ENCODE measurements around the gene MLST8. TPM values are rescaled to one million over a fixed set of nuclear protein-coding genes. Genes with fewer than 3 reads are reported as not detected.
"Not testable (repeated sequence)": the region's sequence is repeated elsewhere in the genome, so short reads cannot be mapped to it uniquely, and the experiment has no call there.

MLST8 gene
- total and polyA plus RNA-seq, 12 donors = 19.3 to 43.1 (median 24.7) TPM

GRCh38 chr16:2256531-2257140 lies 51.4 kb downstream of the MLST8 start:
- H3K36me3 ChIP-seq = peaks cover 9 to 98% (median 76%) of the 10 kb centered on the region in 9 donors
- H3K27me3 ChIP-seq = no peaks in the 10 kb centered on the region
- H3K9me3 ChIP-seq = no peaks in the 10 kb centered on the region
- no peak for TF ChIP-seq CTCF (IDR thresholded peaks at IDR 0.05)
- WGBS, 2 donors = 86 to 89% methylated on average over 12 of the region's 12 CpGs
- no peak overlapping the region for H3K4me3 ChIP-seq
- intact Hi-C loops (cut with DNase I) = loop anchor here in 1 of 10 donors (10.0 kb wide), 1 partner anchor 232 kb away; the partner anchor contains the start of gene NHERF2
- ATAC-seq (no peak), DNase-seq (no peak)
- no peak overlapping the region for H3K27ac ChIP-seq
- peaks cover 4 to 11% (median 7%) of the 10 kb centered on the region in 9 donors for H3K4me1 ChIP-seq

GRCh38 chr16:2257726-2258125 lies 52.5 kb downstream of the MLST8 start:
- no peaks in the 10 kb centered on the region for H3K9me3 ChIP-seq
- no peak for TF ChIP-seq CTCF (IDR thresholded peaks at IDR 0.05)
- intact Hi-C loops (cut with DNase I) = loop anchor here in 1 of 10 donors (10.0 kb wide), 1 partner anchor 233 kb away; the partner anchor contains the start of gene NHERF2
- no peaks in the 10 kb centered on the region for H3K4me1 ChIP-seq
- H3K36me3 ChIP-seq = peaks cover 18 to 100% (median 87%) of the 10 kb centered on the region in 9 donors
- no peak overlapping the region for H3K27ac ChIP-seq
- no peaks in the 10 kb centered on the region for H3K27me3 ChIP-seq
- DNase-seq (no peak), ATAC-seq (no peak)
- WGBS, 2 donors = 91 to 92% methylated on average over 6 of the region's 6 CpGs
- H3K4me3 ChIP-seq = no peak overlapping the region

GRCh38 chr16:2258530-2258929 lies 53.3 kb downstream of the MLST8 start:
- 96 to 97% methylated on average over 7 of the region's 7 CpGs for WGBS, 2 donors
- H3K4me3 ChIP-seq, H3K27ac ChIP-seq, H3K27me3 ChIP-seq, ATAC-seq, DNase-seq, H3K4me1 ChIP-seq, H3K9me3 ChIP-seq: not testable (repeated sequence)
- peaks cover 15 to 100% (median 87%) of the 10 kb centered on the region in 9 donors for H3K36me3 ChIP-seq
- intact Hi-C loops (cut with DNase I) = loop anchor here in 1 of 10 donors (10.0 kb wide), 1 partner anchor 234 kb away; the partner anchor contains the start of gene NHERF2

Other genes with a start within 250 kb of the MLST8 start
- gene NDUFB10, start 245.9 kb upstream of the MLST8 start, total RNA-seq = 100 to 1,000 TPM; 375 to 755 (median 559) TPM
- gene NDUFB10, start 245.9 kb upstream of the MLST8 start, polyA plus RNA-seq = 1,000 to 10,000 TPM in 1 of 2 donors, 100 to 1,000 TPM in 1; 824 to 1,046 TPM
- gene RPS2, start 240.6 kb upstream of the MLST8 start, total RNA-seq = 1,000 to 10,000 TPM in 3 of 10 donors, 100 to 1,000 TPM in 7; 691 to 1,555 (median 813) TPM
- 1,000 to 10,000 TPM; 1,955 to 3,593 TPM for gene RPS2, start 240.6 kb upstream of the MLST8 start, polyA plus RNA-seq
- gene RNF151, start 238.6 kb upstream of the MLST8 start, total RNA-seq = not detected
- gene RNF151, start 238.6 kb upstream of the MLST8 start, polyA plus RNA-seq = not detected
- 10 to 100 TPM; 18.5 to 26.7 (median 21.9) TPM for gene TBL3, start 233.4 kb upstream of the MLST8 start, total RNA-seq
- 10 to 100 TPM; 57.4 to 71.1 TPM for gene TBL3, start 233.4 kb upstream of the MLST8 start, polyA plus RNA-seq
- gene NOXO1, start 224.0 kb upstream of the MLST8 start, total RNA-seq = not detected
- gene NOXO1, start 224.0 kb upstream of the MLST8 start, polyA plus RNA-seq = under 1 TPM; 0.09 to 0.29 TPM
- gene GFER, start 221.3 kb upstream of the MLST8 start, total RNA-seq = 10 to 100 TPM; 14.7 to 30.2 (median 24.5) TPM
- 10 to 100 TPM; 37.5 to 65.6 TPM for gene GFER, start 221.3 kb upstream of the MLST8 start, polyA plus RNA-seq
- under 1 TPM in 8 of 10 donors, not detected in 2; 0.15 to 0.62 (median 0.28) TPM for gene SYNGR3, start 215.5 kb upstream of the MLST8 start, total RNA-seq
- 1 to 10 TPM in 1 of 2 donors, under 1 TPM in 1; 0.51 to 2.5 TPM for gene SYNGR3, start 215.5 kb upstream of the MLST8 start, polyA plus RNA-seq
- 10 to 100 TPM in 9 of 10 donors, 1 to 10 TPM in 1; 9.5 to 24.7 (median 14.2) TPM for gene ZNF598, start 195.6 kb upstream of the MLST8 start, total RNA-seq
- gene ZNF598, start 195.6 kb upstream of the MLST8 start, polyA plus RNA-seq = 10 to 100 TPM; 12.6 to 25.3 TPM
- under 1 TPM in 1 of 10 donors, not detected in 9; 0.39 TPM for gene NPW, start 185.7 kb upstream of the MLST8 start, total RNA-seq
- under 1 TPM in 1 of 2 donors, not detected in 1; 0.54 TPM for gene NPW, start 185.7 kb upstream of the MLST8 start, polyA plus RNA-seq
- 100 to 1,000 TPM in 9 of 10 donors, 10 to 100 TPM in 1; 94.3 to 429 (median 146) TPM for gene NHERF2, start 178.6 kb upstream of the MLST8 start, total RNA-seq
- 100 to 1,000 TPM; 314 to 640 TPM for gene NHERF2, start 178.6 kb upstream of the MLST8 start, polyA plus RNA-seq
- 10 to 100 TPM in 8 of 10 donors, 1 to 10 TPM in 2; 9.8 to 24.9 (median 12.3) TPM for gene NTHL1, start 157.6 kb upstream of the MLST8 start, total RNA-seq
- gene NTHL1, start 157.6 kb upstream of the MLST8 start, polyA plus RNA-seq = 10 to 100 TPM; 16.1 to 51.9 TPM
- 10 to 100 TPM; 54.7 to 87.0 (median 71.5) TPM for gene TSC2, start 157.5 kb upstream of the MLST8 start, total RNA-seq
- gene TSC2, start 157.5 kb upstream of the MLST8 start, polyA plus RNA-seq = 10 to 100 TPM; 28.8 to 83.3 TPM
- 100 to 1,000 TPM in 6 of 10 donors, 10 to 100 TPM in 4; 79.3 to 122 (median 104) TPM for gene PKD1, start 69.6 kb upstream of the MLST8 start, total RNA-seq
- gene PKD1, start 69.6 kb upstream of the MLST8 start, polyA plus RNA-seq = 100 to 1,000 TPM in 1 of 2 donors, 10 to 100 TPM in 1; 76.7 to 114 TPM
- 1 to 10 TPM in 8 of 10 donors, under 1 TPM in 2; 0.74 to 4.3 (median 1.6) TPM for gene RAB26, start 56.8 kb upstream of the MLST8 start, total RNA-seq
- 1 to 10 TPM in 1 of 2 donors, under 1 TPM in 1; 0.26 to 6.4 TPM for gene RAB26, start 56.8 kb upstream of the MLST8 start, polyA plus RNA-seq
- gene TRAF7, start 49.7 kb upstream of the MLST8 start, total RNA-seq = 10 to 100 TPM; 16.9 to 44.9 (median 23.8) TPM
- gene TRAF7, start 49.7 kb upstream of the MLST8 start, polyA plus RNA-seq = 10 to 100 TPM; 14.6 to 28.2 TPM
- 1 to 10 TPM in 5 of 10 donors, under 1 TPM in 5; 0.24 to 6.0 (median 1.1) TPM for gene CASKIN1, start 8.8 kb upstream of the MLST8 start, total RNA-seq
- gene CASKIN1, start 8.8 kb upstream of the MLST8 start, polyA plus RNA-seq = 1 to 10 TPM in 1 of 2 donors, under 1 TPM in 1; 0.33 to 3.4 TPM
- gene BRICD5, start 5.4 kb downstream of the MLST8 start, total RNA-seq = 10 to 100 TPM in 1 of 10 donors, 1 to 10 TPM in 9; 4.3 to 15.6 (median 7.2) TPM
- 10 to 100 TPM; 14.7 to 31.7 TPM for gene BRICD5, start 5.4 kb downstream of the MLST8 start, polyA plus RNA-seq
- 10 to 100 TPM; 21.1 to 48.3 (median 25.7) TPM for gene PGP, start 9.4 kb downstream of the MLST8 start, total RNA-seq
- 10 to 100 TPM; 31.3 to 33.1 TPM for gene PGP, start 9.4 kb downstream of the MLST8 start, polyA plus RNA-seq
- gene E4F1, start 18.1 kb downstream of the MLST8 start, total RNA-seq = 10 to 100 TPM in 7 of 10 donors, 1 to 10 TPM in 3; 8.4 to 16.3 (median 10.7) TPM
- 10 to 100 TPM; 22.0 to 34.8 TPM for gene E4F1, start 18.1 kb downstream of the MLST8 start, polyA plus RNA-seq
- under 1 TPM in 9 of 10 donors, not detected in 1; 0.15 to 0.44 (median 0.30) TPM for gene DNASE1L2, start 31.0 kb downstream of the MLST8 start, total RNA-seq
- 1 to 10 TPM in 1 of 2 donors, under 1 TPM in 1; 0.49 to 1.2 TPM for gene DNASE1L2, start 31.0 kb downstream of the MLST8 start, polyA plus RNA-seq
- gene ECI1, start 46.1 kb downstream of the MLST8 start, total RNA-seq = 100 to 1,000 TPM; 118 to 243 (median 153) TPM
- gene ECI1, start 46.1 kb downstream of the MLST8 start, polyA plus RNA-seq = 100 to 1,000 TPM; 256 to 491 TPM
- gene RNPS1, start 62.7 kb downstream of the MLST8 start, total RNA-seq = 100 to 1,000 TPM; 103 to 128 (median 118) TPM
- 100 to 1,000 TPM in 1 of 2 donors, 10 to 100 TPM in 1; 61.7 to 136 TPM for gene RNPS1, start 62.7 kb downstream of the MLST8 start, polyA plus RNA-seq
- gene ABCA3, start 135.3 kb downstream of the MLST8 start, total RNA-seq = 10 to 100 TPM in 3 of 10 donors, 1 to 10 TPM in 7; 7.7 to 12.5 (median 9.4) TPM
- gene ABCA3, start 135.3 kb downstream of the MLST8 start, polyA plus RNA-seq = 1 to 10 TPM; 4.9 to 5.3 TPM
- 1 to 10 TPM in 6 of 10 donors, under 1 TPM in 4; 0.62 to 3.4 (median 1.1) TPM for gene CCNF, start 224.0 kb downstream of the MLST8 start, total RNA-seq
- under 1 TPM; 0.51 to 0.93 TPM for gene CCNF, start 224.0 kb downstream of the MLST8 start, polyA plus RNA-seq